ENCODE data around the gene HIF1A.
"Not testable (repeated sequence)": the region's sequence is repeated elsewhere in the genome, so short reads cannot be mapped to it uniquely, and the experiment has no call there.

HIF1A gene

DNA sequence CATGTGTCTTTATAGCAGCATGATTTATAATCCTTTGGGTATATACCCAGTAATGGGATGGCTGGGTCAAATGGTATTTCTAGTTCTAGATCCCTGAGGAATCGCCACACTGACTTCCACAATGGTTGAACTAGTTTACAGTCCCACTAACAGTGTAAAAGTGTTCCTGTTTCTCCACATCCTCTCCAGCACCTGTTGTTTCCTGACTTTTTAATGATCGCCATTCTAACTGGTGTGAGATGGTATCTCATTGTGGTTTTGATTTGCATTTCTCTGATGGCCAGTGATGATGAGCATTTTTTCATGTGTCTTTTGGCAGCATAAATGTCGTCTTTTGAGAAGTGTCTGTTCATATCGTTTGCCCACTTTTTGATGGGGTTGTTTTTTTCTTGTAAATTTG is 12.5 kb downstream of the HIF1A start:
- DNase-seq, result not testable (repeated sequence)

DNA sequence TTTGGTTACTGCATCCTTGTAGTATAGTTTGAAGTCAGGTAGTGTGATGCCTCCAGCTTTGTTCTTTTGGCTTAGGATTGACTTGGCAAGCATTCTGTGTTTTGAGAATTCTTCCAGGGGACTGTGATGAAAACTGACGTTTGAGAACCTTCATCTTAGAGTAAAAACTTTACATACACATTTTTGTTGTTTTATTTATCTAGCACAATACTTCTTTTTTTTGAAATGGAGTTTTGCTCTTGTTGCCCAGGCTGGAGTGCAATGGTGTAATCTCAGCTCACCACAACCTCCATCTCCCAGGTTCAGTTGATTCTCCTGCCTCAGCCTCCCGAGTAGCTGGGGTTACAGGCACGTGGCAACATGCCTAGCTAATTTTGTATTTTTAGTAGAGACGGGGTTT is 13.4 kb downstream of the HIF1A start:
- DNase-seq, result not testable (repeated sequence)

DNA sequence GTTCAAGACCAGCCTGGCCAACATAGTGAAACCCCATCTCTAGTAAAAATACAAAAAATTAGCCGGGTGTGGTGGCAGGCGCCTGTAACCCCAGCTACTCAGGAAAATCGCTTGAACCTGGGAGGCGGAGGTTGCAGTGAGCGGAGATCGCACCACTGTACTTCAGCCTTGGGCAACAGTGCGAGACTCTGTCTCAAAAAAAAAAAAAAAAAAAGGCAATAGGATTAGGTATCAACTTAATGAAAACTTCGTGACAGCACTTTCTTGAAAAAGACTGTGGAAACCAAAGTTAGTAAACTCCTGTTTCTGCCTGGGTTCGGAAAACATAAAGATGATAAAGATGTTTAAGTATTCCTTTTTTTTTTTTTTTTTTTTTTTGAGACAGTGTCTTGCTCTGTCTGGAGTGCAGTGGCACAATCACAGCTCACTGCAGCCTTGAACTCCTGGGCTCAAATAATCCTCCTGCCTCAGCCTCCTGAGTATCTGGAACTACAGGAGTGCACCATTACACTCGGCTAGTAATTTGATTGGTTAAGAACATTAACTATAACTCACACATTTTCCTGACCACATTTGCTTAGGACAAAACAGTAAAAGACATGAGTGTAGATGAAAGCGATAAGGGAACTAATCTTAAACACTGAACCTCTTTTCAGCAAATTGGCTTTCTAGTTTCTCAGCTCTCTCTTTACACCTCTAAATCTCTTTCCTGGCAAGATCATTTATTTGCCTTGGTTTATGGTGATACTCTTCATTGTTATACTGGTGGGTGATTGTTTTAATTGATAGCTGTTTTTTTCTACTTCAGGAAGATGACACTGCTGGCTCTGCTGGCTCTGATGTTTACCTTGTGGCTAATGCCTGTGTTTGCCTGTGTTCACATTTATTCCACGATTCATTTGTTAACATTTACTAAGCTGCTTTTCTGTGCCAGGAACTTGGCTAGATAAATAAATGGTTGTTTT is 15.8 kb downstream of the HIF1A start:
- no peak for DNase-seq

DNA sequence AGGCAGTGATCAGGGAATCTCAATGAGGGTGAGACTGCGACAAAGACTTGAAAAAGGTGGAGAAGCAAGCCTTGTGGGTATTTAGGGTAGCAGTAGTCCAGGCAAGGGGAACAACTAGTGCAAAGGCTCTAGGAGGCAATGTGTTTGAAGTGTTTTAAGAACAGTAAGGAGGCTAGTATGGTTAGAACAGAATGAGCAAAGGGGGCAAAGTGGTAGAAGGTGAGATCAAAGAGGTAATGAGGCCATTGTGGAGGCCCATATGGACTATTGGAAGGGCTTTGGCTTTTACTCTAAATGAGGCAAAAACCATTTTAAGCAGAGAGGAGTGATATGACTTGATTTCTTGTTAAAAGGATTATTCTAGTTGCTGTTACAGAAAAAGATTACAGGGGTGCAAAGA is 16.8 kb downstream of the HIF1A start:
- DNase-seq, result no peak

DNA sequence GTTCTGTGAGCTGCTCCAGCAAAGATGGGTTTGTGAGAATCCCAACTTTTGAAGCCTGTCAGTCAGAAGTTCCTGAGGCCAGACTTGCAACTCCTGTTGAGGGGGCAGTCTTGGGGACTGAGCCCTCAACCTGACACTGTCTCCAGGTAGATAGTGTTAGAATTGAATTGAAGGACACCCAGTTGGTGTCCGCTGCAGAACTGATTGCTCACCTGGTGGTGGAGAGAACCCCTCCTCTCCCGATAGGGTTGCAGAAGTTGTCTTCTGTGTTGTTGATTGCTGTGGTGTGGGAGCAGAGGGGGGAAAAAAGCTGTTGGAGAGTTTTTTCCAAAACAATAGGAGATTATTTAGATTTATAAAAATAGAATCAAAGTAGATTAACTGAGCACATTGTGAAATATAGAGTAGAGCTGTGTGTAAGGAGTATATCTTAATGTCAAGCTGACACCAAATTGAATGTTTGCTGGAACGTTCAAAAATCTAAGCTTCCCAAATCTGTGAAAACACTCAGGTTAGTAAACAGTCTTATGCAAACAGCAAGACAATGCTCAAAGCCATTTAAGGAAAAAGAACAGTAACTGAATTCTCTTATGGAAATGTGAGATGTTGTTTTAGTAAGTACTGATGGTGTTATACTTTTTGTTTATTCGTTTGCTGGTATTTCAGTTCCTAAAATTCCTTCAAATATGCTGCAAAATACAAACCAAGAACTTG is 18.6 kb downstream of the HIF1A start:
- DNase-seq, result no peak

DNA sequence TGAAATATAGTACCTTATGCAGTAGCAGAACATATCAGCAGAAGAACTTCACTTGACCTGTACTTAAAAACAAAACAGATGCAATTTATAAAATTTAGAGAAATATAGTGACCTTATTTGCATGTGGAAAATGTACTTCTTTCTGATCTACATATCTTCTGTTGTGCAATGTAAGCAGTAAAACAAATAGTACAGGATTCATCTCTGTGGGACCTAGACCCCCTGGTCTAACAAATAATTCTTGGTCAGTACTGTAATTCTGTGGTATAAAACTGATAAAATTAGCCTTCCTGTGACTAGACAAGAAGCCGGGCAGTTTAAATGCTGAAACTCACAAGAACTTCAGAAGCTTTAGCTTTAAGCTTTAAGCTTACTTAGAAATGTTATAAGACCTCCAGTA is 21.6 kb downstream of the HIF1A start:
- no peak for DNase-seq

DNA sequence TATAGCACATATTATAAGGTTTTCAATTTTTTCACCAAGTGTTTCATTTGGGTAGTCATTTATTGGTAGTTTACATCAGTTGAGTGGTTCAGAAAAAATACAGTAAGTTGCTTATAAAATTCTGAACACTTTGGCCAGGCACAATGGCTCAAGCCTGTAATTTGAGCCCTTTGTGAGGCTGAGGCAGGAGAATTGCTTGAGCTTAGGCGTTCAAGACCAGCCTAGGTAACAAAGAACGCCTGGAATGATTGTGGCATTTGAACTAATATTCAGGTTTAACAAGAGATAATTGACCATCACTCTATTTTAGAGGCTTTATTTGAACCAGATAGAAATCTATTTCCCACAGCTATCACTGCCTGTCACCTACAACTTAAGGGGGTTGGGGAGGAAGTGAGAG is 22.7 kb downstream of the HIF1A start:
- no peak for DNase-seq

DNA sequence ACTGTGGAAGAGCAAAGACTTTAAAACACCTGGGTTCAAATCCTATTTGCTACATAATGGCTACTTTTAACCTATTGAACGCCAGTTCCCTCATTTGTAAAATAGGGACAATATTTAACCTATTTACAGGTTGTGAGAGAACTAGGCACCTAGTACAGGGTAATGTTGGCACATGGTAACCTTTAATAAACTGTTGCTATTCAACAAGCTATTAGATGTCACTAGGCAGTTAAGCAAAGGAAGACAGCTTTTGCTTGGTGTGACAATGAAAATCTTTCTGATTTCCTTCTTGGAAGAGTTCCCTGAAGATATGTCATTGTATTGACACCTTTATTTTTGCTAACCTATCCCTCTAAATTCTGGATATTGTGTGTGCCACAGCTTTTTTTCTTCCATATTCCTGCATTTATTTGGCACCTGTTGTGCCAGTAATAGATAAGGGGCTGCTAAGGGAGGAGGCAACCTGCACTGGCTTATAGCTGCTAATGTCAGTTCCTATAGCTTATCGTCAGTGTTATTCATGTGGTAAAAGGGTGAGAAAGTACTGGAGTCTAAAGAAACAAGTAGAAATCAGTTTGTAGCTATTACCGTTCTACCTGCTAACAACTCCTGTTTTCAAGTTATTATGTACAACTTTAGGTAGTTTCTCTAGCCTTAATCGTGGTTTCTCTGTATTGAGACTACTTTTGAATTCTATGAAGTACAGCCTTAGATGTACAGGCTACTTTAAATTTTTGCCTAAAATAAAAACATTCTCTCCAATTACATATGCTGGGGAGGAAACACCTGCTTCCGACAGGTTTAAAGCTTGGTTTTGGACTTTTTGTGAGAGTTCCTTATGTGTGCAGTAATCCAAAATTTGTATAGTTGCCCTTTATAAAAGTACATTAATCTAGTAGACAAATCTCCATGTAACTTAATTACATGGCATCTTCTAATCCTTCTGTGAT is 24.3 kb downstream of the HIF1A start:
- DNase-seq, result no peak

DNA sequence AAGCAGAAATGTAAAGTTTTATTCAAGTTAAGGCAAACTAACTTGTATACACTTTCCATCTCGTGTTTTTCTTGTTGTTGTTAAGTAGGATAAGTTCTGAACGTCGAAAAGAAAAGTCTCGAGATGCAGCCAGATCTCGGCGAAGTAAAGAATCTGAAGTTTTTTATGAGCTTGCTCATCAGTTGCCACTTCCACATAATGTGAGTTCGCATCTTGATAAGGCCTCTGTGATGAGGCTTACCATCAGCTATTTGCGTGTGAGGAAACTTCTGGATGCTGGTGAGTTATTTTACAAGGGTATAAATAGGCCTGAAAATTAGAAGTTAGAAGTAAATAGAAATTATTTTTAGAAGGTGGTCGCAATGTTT is 25.0 kb downstream of the HIF1A start:
- DNase-seq, result no peak

DNA sequence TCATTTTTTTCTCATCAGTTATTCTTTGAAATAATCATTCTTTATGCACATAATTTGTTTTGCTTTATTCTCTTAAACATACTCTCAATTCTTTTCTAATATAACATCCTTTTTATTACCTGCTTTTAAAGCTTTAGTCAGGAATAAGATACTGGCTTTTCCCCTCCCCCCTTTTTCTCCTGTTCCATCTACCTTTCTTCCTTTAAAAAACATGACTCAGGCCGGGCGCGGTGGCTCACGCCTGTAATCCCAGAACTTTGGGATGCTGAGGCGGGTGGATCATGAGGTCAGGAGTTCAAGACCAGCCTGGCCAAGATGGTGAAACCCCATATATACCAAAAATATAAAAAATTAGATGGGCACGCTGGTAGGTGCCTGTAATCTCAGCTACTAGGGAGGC is 25.4 kb downstream of the HIF1A start:
- DNase-seq, result no peak

DNA sequence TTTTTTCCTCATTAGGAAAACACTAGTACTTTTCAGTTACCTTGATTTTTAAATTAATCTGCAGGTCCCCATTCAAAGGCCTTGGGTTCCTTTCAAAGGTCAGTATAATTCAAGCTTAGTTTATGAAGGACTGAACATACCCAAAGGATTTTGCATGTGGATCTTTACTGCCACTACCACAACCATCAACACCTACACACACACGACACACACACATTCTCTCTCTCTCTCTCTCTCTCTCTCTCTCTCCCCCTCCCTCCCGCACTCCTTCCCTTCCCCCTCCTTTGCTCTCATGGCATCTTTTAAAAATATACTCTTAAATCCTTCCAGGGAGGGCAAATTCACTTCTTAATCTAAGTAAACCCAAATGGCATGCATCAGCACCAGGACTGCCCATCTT is 28.8 kb downstream of the HIF1A start:
- DNase-seq, result no peak

DNA sequence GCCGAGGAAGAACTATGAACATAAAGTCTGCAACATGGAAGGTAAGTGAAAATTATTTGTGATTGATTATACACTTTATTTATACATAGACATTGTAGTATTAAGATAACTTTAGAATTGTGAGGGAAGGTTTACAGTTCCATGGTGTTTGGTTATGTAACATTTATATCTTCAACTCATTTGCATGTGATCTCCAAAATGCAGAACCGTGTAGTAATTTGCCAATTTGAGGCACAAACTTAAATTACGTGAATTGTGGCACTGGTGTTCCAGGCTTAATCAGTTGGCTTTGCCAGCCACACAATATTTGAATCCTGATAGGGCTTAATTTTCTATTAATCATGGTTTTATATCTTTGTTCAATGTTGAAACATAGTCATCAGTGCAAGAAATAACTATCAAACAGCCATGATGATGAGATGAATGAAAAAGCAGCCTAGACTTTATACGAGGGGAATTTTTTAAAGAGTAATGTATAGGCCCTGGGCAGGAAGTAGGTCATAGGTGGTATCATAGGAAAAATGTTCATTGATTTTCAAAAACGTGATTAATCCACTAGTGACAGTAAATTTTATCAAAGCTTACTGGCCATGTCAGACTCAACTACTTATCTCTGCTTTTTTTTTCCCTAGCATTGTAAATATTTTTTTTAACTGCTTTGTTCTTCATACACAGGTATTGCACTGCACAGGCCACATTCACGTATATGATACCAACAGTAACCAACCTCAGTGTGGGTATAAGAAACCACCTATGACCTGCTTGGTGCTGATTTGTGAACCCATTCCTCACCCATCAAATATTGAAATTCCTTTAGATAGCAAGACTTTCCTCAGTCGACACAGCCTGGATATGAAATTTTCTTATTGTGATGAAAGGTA is 31.7 kb downstream of the HIF1A start:
- no peak for DNase-seq

DNA sequence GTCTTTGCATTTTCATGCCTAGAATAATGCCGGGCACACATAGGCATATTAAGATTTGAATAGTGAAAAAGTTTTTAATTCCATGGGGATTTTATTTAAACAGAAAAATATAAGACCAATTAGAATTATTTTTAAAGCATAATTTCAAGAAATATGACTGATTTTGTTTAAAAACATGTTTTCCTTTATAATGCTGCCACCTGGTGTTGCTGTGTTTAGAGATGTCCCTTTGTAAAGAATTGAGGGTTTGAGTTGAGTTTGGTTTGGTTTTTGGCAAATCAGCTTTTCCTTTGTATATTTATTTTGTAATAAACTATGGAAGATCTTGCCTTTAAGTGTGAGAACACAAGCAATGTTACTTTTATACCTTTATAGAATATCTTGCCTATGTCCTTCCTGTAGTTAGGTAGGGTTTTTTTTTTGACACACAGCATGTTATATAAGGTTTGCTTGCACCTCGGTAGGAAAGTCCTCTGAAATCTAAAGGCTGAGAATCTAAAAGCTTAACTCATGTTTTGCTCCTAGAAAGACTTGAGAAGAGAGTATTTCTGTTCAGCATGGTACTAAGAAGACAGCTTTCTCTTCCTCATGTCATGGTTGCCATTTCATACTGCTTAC is 35.6 kb downstream of the HIF1A start:
- no peak for DNase-seq

DNA sequence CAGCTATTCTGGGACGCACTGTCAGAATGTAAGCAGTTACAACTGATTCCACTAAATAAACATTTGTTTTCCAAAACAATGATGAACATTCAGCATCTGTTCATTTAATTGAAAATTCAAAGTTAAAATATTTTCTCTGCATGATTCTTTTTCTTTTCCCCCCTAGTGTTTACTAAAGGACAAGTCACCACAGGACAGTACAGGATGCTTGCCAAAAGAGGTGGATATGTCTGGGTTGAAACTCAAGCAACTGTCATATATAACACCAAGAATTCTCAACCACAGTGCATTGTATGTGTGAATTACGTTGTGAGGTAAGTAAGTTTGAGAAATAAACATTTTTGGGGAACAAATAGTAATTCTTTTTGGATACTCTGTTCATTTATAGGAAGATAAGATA is 38.7 kb downstream of the HIF1A start:
- no peak for DNase-seq

DNA sequence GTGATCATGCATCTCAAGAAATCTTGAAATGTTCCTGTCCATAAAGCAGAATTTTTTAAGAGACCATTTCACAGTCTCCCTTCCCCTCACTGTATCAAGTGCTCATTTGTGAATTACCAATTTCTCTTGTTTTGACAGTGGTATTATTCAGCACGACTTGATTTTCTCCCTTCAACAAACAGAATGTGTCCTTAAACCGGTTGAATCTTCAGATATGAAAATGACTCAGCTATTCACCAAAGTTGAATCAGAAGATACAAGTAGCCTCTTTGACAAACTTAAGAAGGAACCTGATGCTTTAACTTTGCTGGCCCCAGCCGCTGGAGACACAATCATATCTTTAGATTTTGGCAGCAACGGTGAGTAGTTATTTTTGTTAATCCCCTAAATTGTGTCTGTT is 41.4 kb downstream of the HIF1A start:
- DNase-seq, result no peak

DNA sequence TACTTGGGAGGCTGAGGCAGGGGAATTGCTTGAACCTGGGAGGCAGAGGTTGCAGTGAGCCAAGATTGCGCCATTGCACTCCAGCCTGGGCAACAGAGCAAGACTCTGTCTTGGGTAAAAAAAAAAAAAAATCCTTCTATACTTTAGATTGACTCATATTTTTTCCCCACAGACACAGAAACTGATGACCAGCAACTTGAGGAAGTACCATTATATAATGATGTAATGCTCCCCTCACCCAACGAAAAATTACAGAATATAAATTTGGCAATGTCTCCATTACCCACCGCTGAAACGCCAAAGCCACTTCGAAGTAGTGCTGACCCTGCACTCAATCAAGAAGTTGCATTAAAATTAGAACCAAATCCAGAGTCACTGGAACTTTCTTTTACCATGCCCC is 42.6 kb downstream of the HIF1A start:
- DNase-seq, result no peak

DNA sequence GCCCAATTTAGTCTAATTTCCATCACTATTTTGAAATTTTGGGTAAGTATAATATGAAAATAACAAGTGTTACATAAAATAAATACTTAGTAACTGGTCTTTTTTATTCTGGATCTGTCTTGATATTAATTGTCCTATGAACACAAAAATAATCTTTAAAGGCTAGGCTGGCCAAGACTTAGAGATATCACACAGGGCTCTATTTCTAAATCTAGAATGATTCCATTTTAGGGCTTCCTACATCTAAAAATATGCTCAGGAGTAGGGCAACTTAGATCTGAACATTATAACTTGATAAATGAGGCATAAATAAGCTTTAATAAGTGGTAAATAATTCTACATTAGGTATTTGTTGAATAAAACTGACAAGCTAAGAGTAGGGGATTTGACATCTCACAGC is 43.8 kb downstream of the HIF1A start:
- no peak for DNase-seq

DNA sequence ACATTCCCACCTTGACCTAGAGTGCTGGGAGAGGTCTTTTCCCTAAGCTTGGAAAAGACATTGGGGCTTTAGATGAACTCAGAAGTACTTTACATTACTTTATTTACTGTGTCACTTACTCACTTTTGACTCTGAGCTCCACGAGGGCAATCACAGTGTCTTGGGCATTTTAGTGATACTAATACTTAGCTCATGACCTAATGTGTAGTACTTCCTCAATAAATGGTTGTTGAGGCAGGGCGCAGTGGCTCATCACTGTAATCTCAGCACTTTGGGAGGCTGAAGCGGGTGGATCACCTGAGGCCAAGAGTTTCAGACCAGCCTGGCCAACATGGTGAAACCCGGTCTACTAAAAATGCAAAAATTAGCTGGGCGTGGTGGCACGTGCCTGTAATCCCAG is 47.1 kb downstream of the HIF1A start:
- no peak for DNase-seq

DNA sequence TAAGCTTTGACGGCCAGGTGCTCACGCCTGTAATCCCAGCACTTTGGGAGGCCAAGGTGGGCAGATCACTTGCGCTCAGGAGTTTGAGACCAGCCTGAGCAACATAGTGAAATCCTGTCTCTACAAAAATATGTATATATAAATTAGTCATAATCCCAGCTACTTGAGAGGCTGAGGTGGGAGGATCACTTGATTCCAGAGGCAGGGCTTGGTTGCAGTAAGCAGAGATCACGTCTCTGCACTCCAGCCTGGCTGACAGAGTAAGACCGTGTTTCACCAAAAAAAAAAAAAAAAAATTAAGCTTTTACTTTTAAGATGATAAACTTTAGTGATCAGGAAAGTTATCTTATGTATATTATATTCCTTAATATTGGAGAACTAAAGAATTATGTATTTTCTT is 48.9 kb downstream of the HIF1A start:
- DNase-seq, result no peak

DNA sequence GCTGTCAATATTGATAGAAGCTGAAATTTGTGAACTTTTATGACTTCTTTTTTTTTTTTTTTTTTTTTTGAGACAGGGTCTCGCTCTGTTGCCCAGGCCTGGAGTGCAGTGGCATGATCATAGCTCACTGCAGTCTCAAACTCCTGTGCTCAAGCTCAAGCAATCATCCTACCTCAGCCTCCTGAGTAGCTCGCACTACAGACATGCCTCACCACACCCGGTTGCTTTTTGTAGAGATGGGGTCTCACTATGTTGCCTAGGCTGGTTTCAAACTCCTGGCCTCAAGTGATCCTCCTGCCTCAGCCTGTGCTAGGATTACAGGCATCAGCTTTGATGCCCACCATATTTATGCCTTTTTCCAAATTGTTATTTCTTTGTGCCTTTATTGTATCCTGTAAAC is 51.0 kb downstream of the HIF1A start:
- DNase-seq, result not testable (repeated sequence)
